Mammary epithelial cell (primary cell): ENCODE data around the gene SCAND1.

Experiments used
- CTCF ChIP-seq, 2 donors: IDR thresholded peaks in 1 of 2; conservative IDR thresholded peaks in 1 of 2; 2 replicates each; pipeline ENCODE4 v1.5.1; 2011 to 2012; ENCODE audit warnings: inconsistent platforms in 2 of 2, low read length in 2 of 2, mild to moderate bottlenecking in 2 of 2, control low read depth in 1 of 2, low read depth in 1 of 2; ENCODE audit not compliant: insufficient read depth in 1 of 2; ENCODE audit errors: extremely low read depth in 1 of 2
- EZH2 ChIP-seq: IDR thresholded peaks from 2 replicates; pipeline ENCODE4 v1.6.1; 2012; ENCODE audit warnings: low read length, inconsistent platforms, borderline replicate concordance

GRCh38 chr20:35979544-35979943, 25.2 kb upstream of the SCAND1 start:
- TF ChIP-seq CTCF (conservative IDR thresholded peaks at IDR 0.05 in 1 of 2, IDR thresholded peaks at IDR 0.05 in 1 of 2; ENCODE audit: extremely low read depth in 1 of 2, insufficient read depth in 1 of 2, low read depth in 1 of 2, low read length in 2 of 2) (no peak), EZH2 (no peak)
